ENCODE data around the gene HDAC11.

The HDAC11 gene

GRCh38 chr3:13516760-13517135, 36.6 kb downstream of the HDAC11 start:
- Mint-ChIP-seq H3K4me3 (no peak overlapping the region), H3K4me1 (peaks cover 18% of the 10 kb centered on the region), H3K36me3 (ENCODE audit: low read depth) (no peaks in the 10 kb centered on the region), H3K9me3 (peaks cover 6% of the 10 kb centered on the region), H3K27ac (no peak overlapping the region), H3K27me3 (ENCODE audit: low read depth) (peaks cover 18% of the 10 kb centered on the region)
- TF ChIP-seq, protein P1, sequence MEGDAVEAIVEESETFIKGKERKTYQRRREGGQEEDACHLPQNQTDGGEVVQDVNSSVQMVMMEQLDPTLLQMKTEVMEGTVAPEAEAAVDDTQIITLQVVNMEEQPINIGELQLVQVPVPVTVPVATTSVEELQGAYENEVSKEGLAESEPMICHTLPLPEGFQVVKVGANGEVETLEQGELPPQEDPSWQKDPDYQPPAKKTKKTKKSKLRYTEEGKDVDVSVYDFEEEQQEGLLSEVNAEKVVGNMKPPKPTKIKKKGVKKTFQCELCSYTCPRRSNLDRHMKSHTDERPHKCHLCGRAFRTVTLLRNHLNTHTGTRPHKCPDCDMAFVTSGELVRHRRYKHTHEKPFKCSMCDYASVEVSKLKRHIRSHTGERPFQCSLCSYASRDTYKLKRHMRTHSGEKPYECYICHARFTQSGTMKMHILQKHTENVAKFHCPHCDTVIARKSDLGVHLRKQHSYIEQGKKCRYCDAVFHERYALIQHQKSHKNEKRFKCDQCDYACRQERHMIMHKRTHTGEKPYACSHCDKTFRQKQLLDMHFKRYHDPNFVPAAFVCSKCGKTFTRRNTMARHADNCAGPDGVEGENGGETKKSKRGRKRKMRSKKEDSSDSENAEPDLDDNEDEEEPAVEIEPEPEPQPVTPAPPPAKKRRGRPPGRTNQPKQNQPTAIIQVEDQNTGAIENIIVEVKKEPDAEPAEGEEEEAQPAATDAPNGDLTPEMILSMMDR (IDR thresholded peaks at IDR 0.05; ENCODE audit: unreplicated experiment in 3 of 3): no peak

- Mint-ChIP-seq H3K4me3 (no peak overlapping the region), H3K36me3 (ENCODE audit: low read depth) (no peaks in the 10 kb centered on the region), H3K27ac (no peak overlapping the region), H3K9me3 (peaks cover 7% of the 10 kb centered on the region), H3K4me1 (peaks cover 14% of the 10 kb centered on the region), H3K27me3 (ENCODE audit: low read depth) (peaks cover 12% of the 10 kb centered on the region)
- TF ChIP-seq, protein P1 (IDR thresholded peaks at IDR 0.05; ENCODE audit: unreplicated experiment in 3 of 3): no peak
These were observed 37.3 kb downstream of the HDAC11 start for GRCh38 chr3:13517253-13517977.

DNA sequence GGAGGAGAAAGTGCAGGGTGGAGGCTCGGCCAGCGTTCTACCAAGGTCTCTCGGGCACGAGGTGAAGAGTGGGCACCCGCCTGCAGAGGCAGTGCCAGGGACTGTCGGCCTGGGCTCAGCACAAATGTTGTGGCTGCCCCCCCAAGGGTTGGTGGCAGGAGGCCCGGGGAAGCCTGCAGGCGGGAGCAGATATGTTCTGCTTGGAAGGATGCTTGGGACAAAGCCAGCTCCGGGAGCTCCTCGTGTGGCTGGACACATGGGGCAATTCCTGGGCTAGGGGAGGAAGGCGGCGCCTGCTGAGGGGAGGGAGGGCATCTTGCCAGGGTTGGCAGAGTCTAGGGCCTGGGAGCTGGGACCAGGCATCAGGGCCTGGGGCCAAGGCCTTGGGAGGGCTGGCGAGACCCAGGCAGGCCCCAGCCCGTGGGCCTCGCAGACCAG, 38.4 kb downstream of the HDAC11 start:
- peaks cover 15% of the 10 kb centered on the region for H3K27me3 Mint-ChIP-seq (ENCODE audit: low read depth)
- H3K4me3 Mint-ChIP-seq: no peak overlapping the region
- H3K4me1 Mint-ChIP-seq: peaks cover 11% of the 10 kb centered on the region
- peak overlapping the region in 2 of 3 experiments; percentile 23 to 36 for H3K27ac Mint-ChIP-seq
- H3K9me3 Mint-ChIP-seq: peaks cover 12% of the 10 kb centered on the region
- H3K36me3 Mint-ChIP-seq (ENCODE audit: low read depth): no peaks in the 10 kb centered on the region
- TF ChIP-seq, protein P1 (IDR thresholded peaks at IDR 0.05; ENCODE audit: unreplicated experiment in 3 of 3): no peak

GRCh38 chr3:13519006-13519791, 39.1 kb downstream of the HDAC11 start:
- TF ChIP-seq, protein P1 (IDR thresholded peaks at IDR 0.05; ENCODE audit: unreplicated experiment in 3 of 3): no peak
- Mint-ChIP-seq H3K27ac (no peak overlapping the region), H3K4me3 (no peak overlapping the region), H3K36me3 (ENCODE audit: low read depth) (no peaks in the 10 kb centered on the region), H3K27me3 (ENCODE audit: low read depth) (peaks cover 13% of the 10 kb centered on the region), H3K4me1 (peaks cover 7% of the 10 kb centered on the region), H3K9me3 (peaks cover 12% of the 10 kb centered on the region)

DNA sequence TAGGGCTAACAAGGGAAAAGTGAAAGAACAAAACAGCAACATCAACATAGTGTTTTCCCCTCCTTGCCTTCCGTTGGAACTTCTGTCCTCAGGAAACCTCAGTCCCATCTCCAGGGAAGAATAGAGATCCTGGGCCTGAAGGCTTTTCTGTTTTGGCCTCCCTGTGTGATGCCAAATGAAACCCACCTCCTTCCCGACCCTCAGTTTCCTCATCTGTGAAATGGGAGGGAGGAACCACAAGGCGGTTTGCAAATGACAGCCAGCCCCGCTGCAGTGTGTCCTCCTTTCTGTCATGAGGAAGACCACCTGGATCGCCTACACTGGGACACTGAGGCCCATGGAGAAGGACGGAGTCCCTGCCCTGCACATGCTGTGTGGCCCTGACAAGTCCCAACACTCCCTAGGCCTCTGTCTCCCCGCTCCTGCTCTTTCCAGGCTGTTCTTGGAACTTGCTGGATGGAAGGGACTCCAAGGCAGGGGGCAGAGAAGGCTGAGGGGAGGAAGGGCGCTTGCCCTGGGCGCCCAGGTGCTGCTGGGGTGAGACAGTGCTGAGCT, 40.3 kb downstream of the HDAC11 start:
- Mint-ChIP-seq H3K9me3 (peaks cover 12% of the 10 kb centered on the region), H3K4me1 (peaks cover 7% of the 10 kb centered on the region), H3K27ac (no peak overlapping the region), H3K36me3 (ENCODE audit: low read depth) (no peaks in the 10 kb centered on the region), H3K4me3 (no peak overlapping the region), H3K27me3 (ENCODE audit: low read depth) (peaks cover 13% of the 10 kb centered on the region)
- TF ChIP-seq, protein P1 (IDR thresholded peaks at IDR 0.05; ENCODE audit: unreplicated experiment in 3 of 3): no peak

Measured in nephron (organoid).